ENCODE results near the gene MED15.
"Not testable (repeated sequence)": the region's sequence is repeated elsewhere in the genome, so short reads cannot be mapped to it uniquely, and the experiment has no call there.

Gene MED15

DNA sequence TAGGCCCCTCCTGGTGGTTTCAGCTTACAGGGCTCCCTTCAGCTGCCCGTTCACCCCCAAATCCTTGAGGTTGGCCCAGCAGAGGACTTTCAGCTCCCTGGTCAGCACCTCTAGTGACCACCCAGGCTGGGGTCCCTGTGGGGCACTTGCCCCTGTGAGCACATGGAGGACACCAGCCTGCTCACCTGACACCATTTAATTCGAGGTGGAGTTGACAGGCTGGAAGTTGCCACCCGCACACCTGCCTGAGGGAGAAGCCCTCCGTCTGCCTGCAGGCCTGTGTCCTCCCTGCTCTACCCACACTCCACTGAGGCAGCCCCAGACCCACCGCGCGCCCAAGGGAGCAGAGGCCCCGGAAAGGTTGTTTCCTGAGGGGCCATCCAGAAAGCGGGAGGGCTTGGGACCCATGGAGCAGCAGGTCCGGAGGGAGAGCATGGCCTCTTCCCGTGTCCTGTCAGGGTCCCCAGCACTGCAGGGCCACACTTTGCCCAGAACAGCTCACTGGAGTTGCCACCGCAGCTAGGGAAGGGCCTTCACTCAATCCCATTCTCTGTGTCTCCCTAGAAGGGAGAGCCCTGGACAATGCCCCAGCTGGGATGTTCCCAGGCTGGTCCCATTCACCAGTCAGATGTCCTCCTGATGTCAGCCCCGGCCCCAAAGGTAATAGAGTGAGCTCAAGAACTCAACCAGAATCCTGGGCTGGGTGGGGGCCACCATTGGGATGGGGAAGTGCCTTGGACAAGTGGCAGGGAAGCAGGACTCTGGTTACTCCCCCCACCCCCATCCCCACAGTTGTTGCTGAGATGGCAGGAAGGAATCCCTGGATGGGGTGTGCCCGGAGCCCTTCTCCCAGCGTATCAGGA lies 82.4 kb downstream of the MED15 start:
- TF ChIP-seq, protein P1, sequence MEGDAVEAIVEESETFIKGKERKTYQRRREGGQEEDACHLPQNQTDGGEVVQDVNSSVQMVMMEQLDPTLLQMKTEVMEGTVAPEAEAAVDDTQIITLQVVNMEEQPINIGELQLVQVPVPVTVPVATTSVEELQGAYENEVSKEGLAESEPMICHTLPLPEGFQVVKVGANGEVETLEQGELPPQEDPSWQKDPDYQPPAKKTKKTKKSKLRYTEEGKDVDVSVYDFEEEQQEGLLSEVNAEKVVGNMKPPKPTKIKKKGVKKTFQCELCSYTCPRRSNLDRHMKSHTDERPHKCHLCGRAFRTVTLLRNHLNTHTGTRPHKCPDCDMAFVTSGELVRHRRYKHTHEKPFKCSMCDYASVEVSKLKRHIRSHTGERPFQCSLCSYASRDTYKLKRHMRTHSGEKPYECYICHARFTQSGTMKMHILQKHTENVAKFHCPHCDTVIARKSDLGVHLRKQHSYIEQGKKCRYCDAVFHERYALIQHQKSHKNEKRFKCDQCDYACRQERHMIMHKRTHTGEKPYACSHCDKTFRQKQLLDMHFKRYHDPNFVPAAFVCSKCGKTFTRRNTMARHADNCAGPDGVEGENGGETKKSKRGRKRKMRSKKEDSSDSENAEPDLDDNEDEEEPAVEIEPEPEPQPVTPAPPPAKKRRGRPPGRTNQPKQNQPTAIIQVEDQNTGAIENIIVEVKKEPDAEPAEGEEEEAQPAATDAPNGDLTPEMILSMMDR (IDR thresholded peaks at IDR 0.05; ENCODE audit: low read length, missing control alignments): no peak
- no peak overlapping the region for H3K4me3 ChIP-seq (replicated peaks; ENCODE audit: low read depth, low read length)
- no peak for DNase-seq (ENCODE audit: low read depth)

DNA sequence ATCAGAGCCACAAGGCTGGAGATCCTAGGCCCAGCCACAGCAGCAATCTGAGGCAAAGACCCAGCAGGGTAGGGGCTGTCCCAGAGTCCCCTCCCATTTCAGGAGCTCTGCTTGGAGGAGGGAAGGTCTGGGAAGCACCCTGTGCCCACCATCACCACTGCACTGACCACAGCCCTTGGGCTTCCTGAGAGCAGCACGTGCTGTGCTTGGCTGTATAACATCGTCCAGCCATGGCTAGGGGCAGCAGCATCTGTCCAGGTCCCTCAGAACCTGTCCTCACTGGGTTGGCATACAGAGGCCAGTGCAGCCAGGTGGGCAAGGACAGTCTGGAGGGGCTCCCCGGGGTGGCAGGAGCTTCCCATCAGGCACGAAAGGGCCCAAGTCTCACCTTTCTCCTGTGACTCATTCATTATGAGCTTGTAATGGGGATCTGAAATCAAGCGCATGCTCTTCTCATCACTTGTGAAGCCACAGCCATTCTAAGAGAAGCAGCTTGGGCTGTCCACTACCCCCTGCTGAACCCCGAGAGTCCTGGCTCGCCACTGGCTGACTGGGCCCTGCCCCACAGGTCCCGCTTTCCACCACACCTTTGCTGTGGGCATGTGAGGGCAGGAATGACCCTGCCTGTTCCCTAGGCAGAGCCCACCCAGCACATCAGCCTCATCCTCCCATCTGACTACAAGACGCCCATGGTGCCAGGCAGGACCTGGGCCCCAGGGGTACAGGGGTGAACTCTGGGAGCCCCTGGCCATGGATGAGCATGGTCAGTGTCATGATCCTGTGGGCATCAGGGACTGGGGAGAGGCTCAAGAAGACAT lies 83.3 kb downstream of the MED15 start:
- TF ChIP-seq, protein P1 (IDR thresholded peaks at IDR 0.05; ENCODE audit: low read length, missing control alignments): no peak
- DNase-seq (ENCODE audit: low read depth): no peak
- H3K4me3 ChIP-seq (replicated peaks; ENCODE audit: low read depth, low read length): no peak overlapping the region

DNA sequence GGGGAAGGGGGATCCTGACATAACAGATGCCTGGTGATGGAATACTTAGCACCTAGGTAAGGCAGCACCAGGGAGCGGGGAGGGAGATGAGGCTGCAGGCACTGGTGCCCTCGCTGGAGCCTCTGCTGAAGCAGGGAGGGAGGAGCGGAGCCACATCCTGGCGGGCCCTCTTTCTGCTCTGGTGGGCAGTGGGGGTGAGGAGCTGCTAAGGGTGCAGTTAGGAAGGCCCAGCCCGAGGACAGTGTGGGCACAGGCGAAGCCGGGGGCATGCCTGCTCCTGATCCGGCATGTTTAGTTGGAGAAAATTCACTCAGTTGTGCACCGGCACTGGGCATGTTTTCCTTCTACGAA lies 83.9 kb downstream of the MED15 start:
- TF ChIP-seq, protein P1 (IDR thresholded peaks at IDR 0.05; ENCODE audit: low read length, missing control alignments): no peak
- no peak for DNase-seq (ENCODE audit: low read depth)
- no peak overlapping the region for H3K4me3 ChIP-seq (replicated peaks; ENCODE audit: low read depth, low read length)

DNA sequence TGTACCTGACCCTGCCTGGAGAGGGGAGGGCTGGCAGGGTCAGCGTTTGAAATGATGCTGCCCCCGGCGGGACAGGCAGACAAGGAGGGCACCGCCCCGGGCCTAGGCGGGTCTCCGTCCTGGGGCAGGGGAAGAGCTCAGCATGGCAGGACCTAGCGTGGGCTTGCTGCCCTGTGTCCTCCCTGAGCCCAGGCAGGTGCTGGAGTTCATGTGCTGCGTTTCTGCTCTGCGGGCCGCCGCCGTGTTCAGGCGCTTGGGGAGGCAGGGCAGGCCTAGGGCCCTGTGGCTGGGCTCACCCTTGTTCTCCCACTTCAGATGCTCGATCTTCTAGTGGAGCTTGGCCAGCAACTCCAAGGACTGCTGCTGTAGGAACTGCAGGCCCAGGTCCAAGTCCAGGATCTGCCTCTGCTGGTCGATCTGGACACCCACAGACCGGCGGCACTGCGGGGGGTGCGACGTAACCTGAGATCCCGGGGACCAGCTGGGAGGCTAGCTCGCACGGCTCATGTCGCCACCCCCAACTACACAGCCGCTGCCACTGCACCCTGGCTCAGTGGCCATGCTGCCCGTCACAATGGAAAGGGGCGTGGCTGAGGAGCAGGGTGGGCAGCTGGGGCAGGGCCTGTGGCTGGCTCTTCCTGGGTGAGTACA lies 84.4 kb downstream of the MED15 start:
- H3K4me3 ChIP-seq (replicated peaks; ENCODE audit: low read depth, low read length): no peak overlapping the region
- TF ChIP-seq, protein P1 (IDR thresholded peaks at IDR 0.05; ENCODE audit: low read length, missing control alignments): no peak
- no peak for DNase-seq (ENCODE audit: low read depth)

DNA sequence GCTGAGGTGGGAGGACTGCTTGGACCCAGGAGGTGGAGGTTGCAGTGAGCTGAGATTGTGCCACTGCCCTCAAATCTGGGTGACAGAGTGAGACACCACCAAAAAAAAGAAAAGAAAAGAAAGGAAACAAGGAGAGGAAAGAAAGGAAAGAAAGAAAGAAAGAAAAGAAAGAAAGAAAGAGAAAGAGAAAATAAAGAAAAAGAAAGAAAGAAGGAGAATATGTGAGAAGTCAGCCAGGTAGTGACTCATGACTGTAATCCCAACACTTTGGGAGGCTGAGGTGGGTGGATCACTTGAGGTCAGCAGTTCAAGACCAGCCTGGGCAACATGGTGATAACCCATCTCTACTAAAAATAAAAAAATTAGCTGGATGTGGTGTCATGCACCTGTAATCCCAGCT lies 86.6 kb downstream of the MED15 start:
- H3K4me3 ChIP-seq (replicated peaks; ENCODE audit: low read depth, low read length); DNase-seq (ENCODE audit: low read depth): not testable (repeated sequence)

DNA sequence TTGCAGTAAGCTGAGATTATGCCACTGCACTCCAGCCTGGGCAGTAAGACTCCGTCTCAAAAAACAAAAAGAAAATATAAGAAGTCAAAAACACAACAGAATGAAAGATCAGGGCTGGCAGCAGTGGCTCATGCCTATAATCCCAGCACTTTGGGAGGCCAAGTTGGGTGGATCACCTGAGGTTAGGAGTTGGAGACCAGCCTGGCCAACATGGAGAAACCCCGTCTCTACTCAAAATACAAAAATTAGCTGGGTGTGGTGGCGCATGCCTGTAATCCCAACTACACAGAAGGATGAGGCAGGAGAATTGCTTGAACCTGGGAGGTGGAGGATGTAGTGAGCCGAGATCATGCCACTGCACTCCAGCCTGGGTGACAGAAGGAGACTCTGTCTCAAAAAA lies 87.1 kb downstream of the MED15 start:
- H3K4me3 ChIP-seq (replicated peaks; ENCODE audit: low read depth, low read length); DNase-seq (ENCODE audit: low read depth): not testable (repeated sequence)

DNA sequence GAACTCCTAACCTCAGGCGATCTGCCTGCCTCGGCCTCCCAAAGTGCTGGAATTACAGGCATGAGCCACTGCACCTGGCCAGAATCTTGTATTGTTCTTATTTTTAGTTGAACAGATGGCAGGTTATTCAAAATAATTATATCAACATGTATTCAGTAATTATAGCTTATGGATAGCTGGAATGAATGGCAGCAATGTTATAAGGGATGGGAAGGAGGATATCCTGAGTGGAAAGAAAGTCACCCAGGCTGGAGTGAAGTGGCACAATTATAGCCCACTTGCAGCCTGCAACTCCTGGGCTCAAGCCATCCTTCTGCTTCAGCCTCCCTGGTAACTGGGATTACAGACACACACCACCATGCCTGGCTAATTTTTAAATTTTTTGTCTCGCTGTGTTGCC lies 88.1 kb downstream of the MED15 start:
- no peak for DNase-seq (ENCODE audit: low read depth)
- TF ChIP-seq, protein P1 (IDR thresholded peaks at IDR 0.05; ENCODE audit: low read length, missing control alignments): no peak
- no peak overlapping the region for H3K4me3 ChIP-seq (replicated peaks; ENCODE audit: low read depth, low read length)
